CD4-positive, alpha-beta T cell (primary cell): ENCODE results near the gene GPSM1. TPM values are rescaled to one million over a fixed set of nuclear protein-coding genes. Genes with fewer than 3 reads are reported as not detected.

Experiments used
- ATAC-seq: fragments of 200-7000 bp; cut with Tn5 transposase; one replicate; pipeline ENCODE4 v1.10.0; 2022; ENCODE audit warnings: mild to moderate bottlenecking; ENCODE audit not compliant: poor library complexity
- CTCF ChIA-PET: fragments of 350-600 bp; sonication (Branson Sonifier 250); formaldehyde crosslinking; loops from one replicate; lab custom pipeline; 2021; ENCODE audit warnings: antibody characterized with exemption, inconsistent platforms; lab: Charles Lee
- POLR2A ChIA-PET: fragments of 350-600 bp; sonication (Branson Sonifier 250); formaldehyde crosslinking; loops from one replicate; lab custom pipeline; 2021; ENCODE audit warnings: antibody characterized with exemption, inconsistent platforms; lab: Charles Lee
- DNase-seq, 14 experiments: peaks; one replicate each; pipeline ENCODE4 v3.0.0-alpha.2; 2013 to 2020; ENCODE audit warnings: mixed read lengths in 2 of 14
- H3K27ac ChIP-seq, 2 donors: one replicate each; pipeline versions ENCODE4 v1.5.1 to v1.7.0; 2013; ENCODE audit warnings: low read length in 2 of 2, low read depth in 1 of 2, mild to moderate bottlenecking in 1 of 2
- H3K27me3 ChIP-seq, 2 experiments: 1 replicate in 1 of 2; 2 replicates in 1 of 2; pipeline versions ENCODE4 v1.6.1 to v1.7.0; 2013; ENCODE audit warnings: low read length in 2 of 2, control low read depth in 1 of 2, mild to moderate bottlenecking in 1 of 2, moderate library complexity in 1 of 2; ENCODE audit not compliant: insufficient read depth in 2 of 2, control insufficient read depth in 1 of 2
- H3K36me3 ChIP-seq: one replicate; pipeline ENCODE4 v1.6.1; 2013; ENCODE audit warnings: low read length, control low read depth; ENCODE audit not compliant: insufficient read depth
- H3K4me1 ChIP-seq: one replicate; pipeline ENCODE4 v1.6.1; 2013; ENCODE audit warnings: low read length, control low read depth; ENCODE audit not compliant: insufficient read depth
- H3K4me3 ChIP-seq: one replicate; pipeline ENCODE4 v1.5.1; 2013; ENCODE audit warnings: mild to moderate bottlenecking, low read length, moderate library complexity
- H3K9me3 ChIP-seq, 2 experiments: 1 replicate in 1 of 2; 2 replicates in 1 of 2; pipeline versions ENCODE4 v1.6.1 to v1.7.0; 2013; ENCODE audit warnings: low read length in 2 of 2, mild to moderate bottlenecking in 2 of 2, control low read depth in 1 of 2, moderate library complexity in 1 of 2; ENCODE audit not compliant: control insufficient read depth in 1 of 2, insufficient read depth in 1 of 2
- H3K27ac Mint-ChIP-seq: one replicate; pipeline ENCODE4 v1.8.0; 2020; ENCODE audit warnings: mixed read lengths
- H3K27me3 Mint-ChIP-seq: one replicate; pipeline ENCODE4 v1.8.0; 2021; ENCODE audit warnings: mixed read lengths
- H3K36me3 Mint-ChIP-seq: one replicate; pipeline ENCODE4 v1.8.0; 2021; ENCODE audit warnings: low read depth, mixed read lengths
- H3K4me1 Mint-ChIP-seq: one replicate; pipeline ENCODE4 v1.8.0; 2021; ENCODE audit warnings: low read depth, mixed read lengths
- H3K4me3 Mint-ChIP-seq: one replicate; pipeline ENCODE4 v1.8.0; 2020; ENCODE audit warnings: mild to moderate bottlenecking, mixed read lengths
- H3K9me3 Mint-ChIP-seq: one replicate; pipeline ENCODE4 v1.8.0; 2020; ENCODE audit warnings: mixed read lengths
- CTCF ChIP-seq: fragments of 200-600 bp; IDR thresholded peaks from one replicate; pipeline ENCODE4 v1.8.0; 2022; ENCODE audit warnings: antibody characterized with exemption, mild to moderate bottlenecking
- intact Hi-C, 2 experiments: fragments of 100-400 bp; cut with DNase I in 1 of 2; cut with micrococcal nuclease in 1 of 2; formaldehyde crosslinking; loops; one replicate each; pipeline versions ENCODE4 v1.15.1 to v1.9.0; 2023 to 2025; cut with DNase I, micrococcal nuclease
- total RNA-seq, 174 experiments: library from RNA in 2 of 174; stranded (reverse) in 2 of 174; gene quantifications; one replicate each; pipeline ENCODE4 v1.2.3 and lab custom pipeline; 2021 to 2026

Gene GPSM1
- total RNA-seq, 2 experiments from 2014 or later, result 7.7 to 8.6 TPM

GRCh38 chr9:136361047-136361753 is 33.9 kb downstream of the GPSM1 start:
- Histone ChIP-seq H3K27me3 (no peaks in the 10 kb centered on the region), H3K36me3 (peaks cover 8% of the 10 kb centered on the region), H3K27ac (no peak overlapping the region), H3K4me1 (peaks cover 19% of the 10 kb centered on the region), H3K9me3 (peaks cover 0 to 8% of the 10 kb centered on the region in 2 experiments), H3K4me3 (no peak overlapping the region)
- Mint-ChIP-seq H3K27ac (no peak overlapping the region), H3K4me1 (peaks cover 5% of the 10 kb centered on the region), H3K4me3 (no peak overlapping the region), H3K9me3 (no peaks in the 10 kb centered on the region), H3K27me3 (no peaks in the 10 kb centered on the region), H3K36me3 (peaks cover 8% of the 10 kb centered on the region)
- ChIA-PET CTCF (no interaction called here), POLR2A (no interaction called here)
- ATAC-seq (no peak), DNase-seq (no peak)
- intact Hi-C loops, result loop anchor here in 1 of 2 experiments (5.0 kb wide), 2 partner anchors 244 to 526 kb away; partner anchors contain the start of genes TMEM250 and TRAF2
- no peak for TF ChIP-seq CTCF

GRCh38 chr9:136361754-136362449 is 34.6 kb downstream of the GPSM1 start:
- DNase-seq, result no peak
- H3K27me3 Mint-ChIP-seq, result no peaks in the 10 kb centered on the region
- POLR2A ChIA-PET, result no interaction called here

More at GRCh38 chr9:136361754-136362449, 34.6 kb downstream of the GPSM1 start:
- Histone ChIP-seq H3K27me3 (no peaks in the 10 kb centered on the region), H3K36me3 (peaks cover 8% of the 10 kb centered on the region), H3K4me3 (no peak overlapping the region), H3K27ac (no peak overlapping the region), H3K9me3 (peaks cover 0 to 8% of the 10 kb centered on the region in 2 experiments), H3K4me1 (peaks cover 19% of the 10 kb centered on the region)
- ATAC-seq, result no peak
- TF ChIP-seq CTCF, result no peak
- CTCF ChIA-PET, result interaction anchor here (2.0 kb wide), 1 partner anchor 366 kb away, joined by 7 read pairs; no protein-coding TSS in a partner anchor
- H3K9me3 Mint-ChIP-seq, result no peaks in the 10 kb centered on the region
- H3K4me3 Mint-ChIP-seq, result no peak overlapping the region
- intact Hi-C loops, result loop anchor here in 1 of 2 experiments (2.0 to 5.0 kb wide), 6 partner anchors 77 to 525 kb away; partner anchors contain the start of genes INPP5E, TMEM250 and TRAF2
- H3K27ac Mint-ChIP-seq, result no peak overlapping the region
- peaks cover 8% of the 10 kb centered on the region for H3K36me3 Mint-ChIP-seq
- H3K4me1 Mint-ChIP-seq, result peaks cover 5% of the 10 kb centered on the region
